Naive B cell (primary cell): Measurements from ENCODE around the gene CDK17. TPM values are rescaled to one million over a fixed set of nuclear protein-coding genes. Genes with fewer than 3 reads are reported as not detected.
"Not testable (repeated sequence)": the region's sequence is repeated elsewhere in the genome, so short reads cannot be mapped to it uniquely, and the experiment has no call there.

Source experiments
- ATAC-seq, 2 donors: fragments of 150-1000 bp; cut with Tn5 transposase; 2 replicates each; pipeline ENCODE4 v1.10.0; 2021; ENCODE audit warnings: low read depth in 2 of 2, mild to moderate bottlenecking in 2 of 2, moderate library complexity in 2 of 2
- DNase-seq: peaks from one replicate; pipeline ENCODE4 v3.0.0; 2022
- H3K27ac Mint-ChIP-seq, 6 donors: one replicate each; pipeline ENCODE4 v1.8.0; 2020 to 2022; ENCODE audit warnings: mild to moderate bottlenecking in 6 of 6, mixed read lengths in 6 of 6, moderate library complexity in 5 of 6, inconsistent platforms in 2 of 6
- H3K27me3 Mint-ChIP-seq, 3 donors: one replicate each; pipeline ENCODE4 v1.8.0; 2021 to 2022; ENCODE audit warnings: mixed read lengths in 3 of 3, mild to moderate bottlenecking in 1 of 3
- H3K36me3 Mint-ChIP-seq, 2 donors: one replicate each; pipeline ENCODE4 v1.8.0; 2020 to 2022; ENCODE audit warnings: mixed read lengths in 2 of 2, inconsistent platforms in 1 of 2, mild to moderate bottlenecking in 1 of 2
- H3K4me1 Mint-ChIP-seq, 3 donors: one replicate each; pipeline ENCODE4 v1.8.0; 2020 to 2022; ENCODE audit warnings: mixed read lengths in 3 of 3, inconsistent platforms in 1 of 3, mild to moderate bottlenecking in 1 of 3, moderate library complexity in 1 of 3
- H3K4me3 Mint-ChIP-seq, 8 donors: one replicate each; pipeline ENCODE4 v1.8.0; 2020 to 2022; ENCODE audit warnings: mild to moderate bottlenecking in 8 of 8, mixed read lengths in 8 of 8, moderate library complexity in 8 of 8, inconsistent platforms in 2 of 8
- H3K9me3 Mint-ChIP-seq, 7 donors: one replicate each; pipeline ENCODE4 v1.8.0; 2020 to 2022; ENCODE audit warnings: mixed read lengths in 7 of 7, mild to moderate bottlenecking in 5 of 7, inconsistent platforms in 2 of 7, moderate library complexity in 1 of 7
- polyA plus RNA-seq, 6 donors: library from polyadenylated mRNA; unstranded; fragments of 300-500 nt; fragmentation: Illumina TruSeq; gene quantifications; one replicate each; pipeline ENCODE4 v1.2.3, GENCODE V29; 2021; ENCODE audit warnings: low read depth in 6 of 6

Gene CDK17
- polyA plus RNA-seq, 6 donors from 2014 or later, result 21.4 to 39.0 (median 23.9) TPM

DNA sequence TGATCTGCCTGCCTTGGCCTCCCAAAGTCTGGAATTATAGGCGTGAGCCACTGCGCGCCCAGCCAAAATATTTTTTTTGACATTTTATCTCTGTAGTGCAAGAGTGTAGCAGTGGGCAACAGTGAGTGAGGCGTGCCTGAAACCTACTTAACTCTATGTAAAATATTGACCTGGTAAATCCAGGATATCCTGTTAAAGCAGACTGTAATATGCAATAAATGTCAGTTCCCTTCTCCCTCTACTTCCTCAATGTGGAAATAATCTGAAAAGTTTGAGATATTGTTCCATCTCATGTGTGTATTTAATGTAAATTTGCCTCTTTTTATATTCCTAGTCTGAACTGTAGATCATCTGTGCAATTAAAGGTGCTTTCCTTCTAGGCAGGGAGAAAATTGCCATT is 9.5 kb upstream of the CDK17 start:
- Mint-ChIP-seq H3K9me3 (no peaks in the 10 kb centered on the region), H3K36me3 (no peaks in the 10 kb centered on the region), H3K27me3 (peaks cover 0 to 6% (median 0%) of the 10 kb centered on the region in 3 donors), H3K4me1 (peaks cover 21 to 23% (median 23%) of the 10 kb centered on the region in 3 donors), H3K27ac (peak overlapping the region in 2 of 6 donors; percentile 39 to 50), H3K4me3 (no peak overlapping the region)
- ATAC-seq, result no peak
- no peak for DNase-seq

DNA sequence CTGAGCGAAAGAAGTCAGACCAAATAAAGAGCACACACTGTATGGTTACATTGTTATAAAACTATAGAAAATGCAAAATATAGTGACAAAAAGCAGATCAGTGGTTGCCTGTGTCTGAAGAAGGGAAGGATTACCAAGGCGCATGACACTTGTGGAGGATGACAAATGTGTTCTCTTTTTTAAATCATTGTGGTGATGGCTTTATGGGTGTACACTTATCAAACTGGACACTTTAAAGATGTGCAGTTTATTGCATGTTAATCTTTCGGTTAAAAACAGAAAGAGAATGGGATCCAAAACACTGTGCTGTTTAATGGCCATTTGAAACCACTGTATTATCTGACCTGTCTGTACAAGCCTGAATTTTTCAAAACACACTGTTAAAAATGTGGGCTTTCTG is 8.8 kb upstream of the CDK17 start:
- peak overlapping the region in 3 of 6 donors; percentile 15 to 95 (median 39) for H3K27ac Mint-ChIP-seq
- H3K27me3 Mint-ChIP-seq, result peaks cover 0 to 5% (median 0%) of the 10 kb centered on the region in 3 donors
- peaks cover 21 to 23% (median 23%) of the 10 kb centered on the region in 3 donors for H3K4me1 Mint-ChIP-seq
- H3K4me3 Mint-ChIP-seq, result no peak overlapping the region
- H3K9me3 Mint-ChIP-seq, result no peaks in the 10 kb centered on the region
- ATAC-seq, result no peak
- DNase-seq, result no peak
- no peaks in the 10 kb centered on the region for H3K36me3 Mint-ChIP-seq

GRCh38 chr12:96407429-96408097 is 7.3 kb upstream of the CDK17 start:
- peaks cover 21 to 23% (median 23%) of the 10 kb centered on the region in 3 donors for H3K4me1 Mint-ChIP-seq
- H3K36me3 Mint-ChIP-seq, H3K27me3 Mint-ChIP-seq, H3K9me3 Mint-ChIP-seq: not testable (repeated sequence)
- DNase-seq (peak; percentile 73), ATAC-seq (peak; percentile 89 to 90)
- H3K27ac Mint-ChIP-seq, result peak overlapping the region; percentile 86 to 95 (median 94)
- H3K4me3 Mint-ChIP-seq, result peak overlapping the region in 7 of 8 donors; percentile 19 to 76 (median 60)

- Mint-ChIP-seq H3K9me3 (no peaks in the 10 kb centered on the region), H3K27me3 (no peaks in the 10 kb centered on the region), H3K36me3 (no peaks in the 10 kb centered on the region), H3K4me3 (no peak overlapping the region), H3K27ac (peak overlapping the region in 3 of 6 donors; percentile 12 to 36 (median 30)), H3K4me1 (peaks cover 29 to 33% (median 31%) of the 10 kb centered on the region in 3 donors)
- DNase-seq, result no peak
- no peak for ATAC-seq
These were observed 4.5 kb upstream of the CDK17 start for GRCh38 chr12:96404696-96405095.

DNA sequence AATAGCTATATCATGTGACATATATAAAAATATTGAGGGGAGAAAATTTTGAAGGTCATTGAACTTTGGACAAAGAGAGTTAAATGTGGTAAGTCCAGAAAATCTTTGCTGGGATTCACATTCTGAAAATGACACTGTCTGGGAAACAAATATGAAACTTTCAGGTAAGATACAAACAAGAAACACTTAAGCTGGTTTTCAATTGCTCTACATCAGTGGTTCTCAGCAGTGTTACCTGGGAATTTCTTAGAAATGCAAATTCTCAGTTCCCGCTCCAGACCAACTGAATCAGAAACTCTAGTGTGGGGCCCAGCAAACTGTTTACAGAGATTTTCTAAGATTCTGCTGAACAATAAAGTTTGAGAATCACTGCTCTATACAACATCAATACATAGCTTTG is 3.6 kb upstream of the CDK17 start:
- peaks cover 30 to 36% (median 34%) of the 10 kb centered on the region in 3 donors for H3K4me1 Mint-ChIP-seq
- ATAC-seq, result no peak

GRCh38 chr12:96402522-96402921 is 2.3 kb upstream of the CDK17 start:
- H3K4me1 Mint-ChIP-seq, result peaks cover 28 to 36% (median 32%) of the 10 kb centered on the region in 3 donors
- H3K4me3 Mint-ChIP-seq, result peak overlapping the region in 1 of 8 donors; percentile 64
- not testable (repeated sequence) for ATAC-seq, H3K36me3 Mint-ChIP-seq, H3K27ac Mint-ChIP-seq, H3K27me3 Mint-ChIP-seq, H3K9me3 Mint-ChIP-seq, DNase-seq

More for the DNA sequence above, 3.6 kb upstream of the CDK17 start:
- H3K27ac Mint-ChIP-seq, result peak overlapping the region in 1 of 6 donors; percentile 19
- no peaks in the 10 kb centered on the region for H3K27me3 Mint-ChIP-seq
- no peak for DNase-seq
- no peaks in the 10 kb centered on the region for H3K9me3 Mint-ChIP-seq
- peak overlapping the region in 1 of 8 donors; percentile 29 for H3K4me3 Mint-ChIP-seq
- H3K36me3 Mint-ChIP-seq, result no peaks in the 10 kb centered on the region

- Mint-ChIP-seq H3K4me3 (peak overlapping the region in 1 of 8 donors; percentile 98), H3K9me3 (no peaks in the 10 kb centered on the region), H3K27ac (no peak overlapping the region), H3K4me1 (peaks cover 24 to 35% (median 28%) of the 10 kb centered on the region in 3 donors), H3K36me3 (no peaks in the 10 kb centered on the region), H3K27me3 (no peaks in the 10 kb centered on the region)
- DNase-seq (no peak), ATAC-seq (no peak)
These were observed 1.8 kb upstream of the CDK17 start for GRCh38 chr12:96402061-96402460.

DNA sequence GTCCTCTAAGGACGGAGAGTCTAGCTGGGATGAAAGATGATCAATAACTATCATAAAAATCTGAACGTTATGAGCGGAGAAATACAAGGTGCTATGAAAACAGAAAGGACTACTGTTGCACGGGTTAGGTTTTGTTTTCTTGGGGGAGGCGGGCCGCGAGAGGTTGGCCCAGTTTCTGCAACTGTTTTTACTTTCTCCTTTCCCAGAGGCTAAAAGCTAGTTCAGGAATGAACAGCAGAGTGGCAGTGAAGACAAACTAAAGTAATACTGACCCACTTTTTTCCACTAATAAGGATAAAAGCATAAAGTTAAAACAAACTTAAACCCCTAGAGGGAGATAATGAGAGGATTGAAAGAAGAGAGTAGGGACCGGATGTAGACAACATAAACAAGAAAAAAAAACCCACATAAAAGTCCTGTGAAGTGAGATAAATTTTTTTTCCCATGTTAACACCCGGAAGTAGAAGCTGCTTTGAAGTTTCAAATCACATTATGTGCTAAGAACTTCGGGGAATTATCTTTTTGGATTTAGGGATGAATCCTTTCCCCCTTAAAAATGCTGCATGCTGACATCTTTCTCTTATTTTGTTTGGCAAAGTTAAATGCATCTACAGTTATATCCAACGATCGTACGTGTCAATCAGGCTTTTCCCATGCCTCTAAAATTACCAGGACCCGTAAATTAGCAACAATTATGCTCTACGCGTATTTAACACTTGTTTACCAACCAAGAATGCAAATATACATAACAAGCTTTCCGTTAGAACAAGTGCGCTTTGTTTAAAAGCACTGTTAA is 1.0 kb upstream of the CDK17 start:
- DNase-seq, result peak; percentile 64
- H3K27me3 Mint-ChIP-seq, result no peaks in the 10 kb centered on the region

GRCh38 chr12:96400631-96401075 is 414 bp upstream of the CDK17 start:
- ATAC-seq (peak in 1 of 2 donors; percentile 0), DNase-seq (no peak)
- Mint-ChIP-seq H3K4me1 (peaks cover 23 to 42% (median 33%) of the 10 kb centered on the region in 3 donors), H3K4me3 (peak overlapping the region; percentile 84 to 99 (median 95)), H3K36me3 (no peaks in the 10 kb centered on the region), H3K27ac (peak overlapping the region; percentile 88 to 98 (median 96)), H3K9me3 (no peaks in the 10 kb centered on the region), H3K27me3 (no peaks in the 10 kb centered on the region)

More for the DNA sequence above, 1.0 kb upstream of the CDK17 start:
- H3K4me3 Mint-ChIP-seq, result peak overlapping the region; percentile 84 to 99 (median 95)
- H3K36me3 Mint-ChIP-seq, result no peaks in the 10 kb centered on the region
- H3K27ac Mint-ChIP-seq, result peak overlapping the region; percentile 88 to 98 (median 96)
- peak; percentile 9 to 15 for ATAC-seq
- peaks cover 19 to 38% (median 27%) of the 10 kb centered on the region in 3 donors for H3K4me1 Mint-ChIP-seq
- no peaks in the 10 kb centered on the region for H3K9me3 Mint-ChIP-seq

GRCh38 chr12:96399120-96399918 is 920 bp downstream of the CDK17 start:
- Mint-ChIP-seq H3K4me3 (peak overlapping the region; percentile 84 to 98 (median 94)), H3K9me3 (no peaks in the 10 kb centered on the region), H3K27ac (peak overlapping the region; percentile 80 to 98 (median 88)), H3K36me3 (no peaks in the 10 kb centered on the region), H3K27me3 (no peaks in the 10 kb centered on the region), H3K4me1 (peaks cover 27 to 44% (median 33%) of the 10 kb centered on the region in 3 donors)
- peak; percentile 77 for DNase-seq
- ATAC-seq, result peak; percentile 48 to 55

DNA sequence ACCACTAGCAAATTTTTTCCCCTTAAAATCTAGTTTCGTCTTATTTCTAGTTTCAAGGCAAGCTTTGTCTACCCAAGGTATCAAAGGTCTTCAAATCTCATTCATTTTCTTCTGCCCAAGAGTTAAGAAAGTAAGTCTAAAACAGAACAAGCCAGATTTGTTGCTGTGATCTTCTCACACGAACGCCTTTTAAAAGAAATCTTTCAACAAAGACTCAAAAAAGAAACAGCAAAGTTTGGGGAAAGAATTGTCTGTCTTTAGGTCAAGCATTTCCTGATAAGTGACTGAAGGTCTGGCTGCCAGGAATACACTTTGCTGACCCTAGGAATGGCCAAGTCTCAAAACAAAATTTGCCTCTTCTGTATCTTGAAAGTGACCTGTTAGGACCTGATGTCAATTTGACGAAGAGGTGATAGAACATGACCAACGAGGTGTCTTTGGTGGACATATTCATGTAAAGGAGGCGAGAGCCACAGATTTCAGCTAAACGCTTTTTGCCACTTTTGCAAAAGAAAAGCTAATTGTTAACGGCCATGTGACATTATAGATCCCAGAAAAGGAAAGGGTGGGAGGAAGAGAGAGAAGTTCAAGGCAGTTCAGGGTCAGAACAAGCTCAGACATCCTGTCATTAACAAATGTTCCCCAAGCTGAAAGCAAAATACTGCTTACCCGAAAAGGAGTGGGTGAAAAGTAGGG is 1.7 kb downstream of the CDK17 start:
- H3K27me3 Mint-ChIP-seq, result no peaks in the 10 kb centered on the region
- H3K36me3 Mint-ChIP-seq, result no peaks in the 10 kb centered on the region
- ATAC-seq (no peak), DNase-seq (no peak)
- peaks cover 27 to 49% (median 33%) of the 10 kb centered on the region in 3 donors for H3K4me1 Mint-ChIP-seq
- H3K9me3 Mint-ChIP-seq, result no peaks in the 10 kb centered on the region
- H3K27ac Mint-ChIP-seq, result peak overlapping the region; percentile 80 to 98 (median 88)
- H3K4me3 Mint-ChIP-seq, result peak overlapping the region; percentile 84 to 98 (median 94)

DNA sequence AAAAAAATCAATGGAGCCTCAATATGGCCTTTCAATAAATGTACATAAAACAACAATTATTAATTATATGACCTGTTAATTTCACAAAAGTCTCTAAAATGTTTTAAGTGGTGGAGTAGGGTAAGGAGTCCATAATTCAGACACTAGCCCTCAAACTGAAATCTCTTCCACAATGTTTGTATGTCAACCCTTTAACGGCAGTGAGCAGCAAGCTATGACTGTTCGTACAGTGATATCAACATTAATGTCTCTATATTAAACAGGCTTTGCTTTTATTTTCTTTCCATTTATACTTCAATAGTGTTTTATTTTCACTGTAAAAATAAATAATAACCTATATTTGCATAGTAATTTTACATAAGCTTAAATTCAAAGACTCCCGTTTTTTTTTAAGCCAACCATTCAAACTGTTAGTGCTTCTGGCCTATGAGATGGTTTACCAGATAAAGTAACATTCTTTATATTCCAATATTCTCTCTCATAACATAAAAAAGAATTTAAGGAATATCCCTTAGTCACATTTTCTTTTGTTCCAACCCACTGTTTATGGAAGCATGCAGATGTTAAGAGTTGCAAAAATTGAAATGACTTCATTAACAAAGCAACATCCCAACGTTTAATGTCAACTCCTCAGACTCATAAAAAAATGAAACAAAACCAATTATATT is 2.3 kb downstream of the CDK17 start:
- ATAC-seq, result no peak
- H3K36me3 Mint-ChIP-seq, result no peaks in the 10 kb centered on the region
- peaks cover 27 to 55% (median 35%) of the 10 kb centered on the region in 3 donors for H3K4me1 Mint-ChIP-seq
- peak overlapping the region in 7 of 8 donors; percentile 84 to 98 (median 93) for H3K4me3 Mint-ChIP-seq
- peak overlapping the region; percentile 51 to 98 (median 88) for H3K27ac Mint-ChIP-seq
- no peaks in the 10 kb centered on the region for H3K9me3 Mint-ChIP-seq
- no peak for DNase-seq
- no peaks in the 10 kb centered on the region for H3K27me3 Mint-ChIP-seq
